Ectodermal cell (in vitro differentiated cells): Measurements from ENCODE around the gene KIF18B.

Experiments
- H3K27ac ChIP-seq: 2 replicates; pipeline ENCODE4 v1.7.0; 2013; ENCODE audit warnings: mild to moderate bottlenecking, low read depth, low read length; ENCODE audit not compliant: insufficient read depth, poor library complexity, severe bottlenecking
- H3K27me3 ChIP-seq: 2 replicates; pipeline ENCODE4 v1.7.0; 2013; ENCODE audit warnings: mild to moderate bottlenecking, low read length; ENCODE audit not compliant: insufficient read depth, control insufficient read depth, poor library complexity, severe bottlenecking
- H3K36me3 ChIP-seq: one replicate; pipeline ENCODE4 v1.7.0; 2013; ENCODE audit warnings: low read length; ENCODE audit not compliant: control insufficient read depth, insufficient read depth
- H3K4me1 ChIP-seq: one replicate; pipeline ENCODE4 v1.7.0; 2013; ENCODE audit warnings: low read length; ENCODE audit not compliant: control insufficient read depth, insufficient read depth
- H3K4me3 ChIP-seq: 2 replicates; pipeline ENCODE4 v1.7.0; 2013; ENCODE audit warnings: low read depth, low read length, control low read depth; ENCODE audit not compliant: insufficient read depth
- H3K9me3 ChIP-seq: 2 replicates; pipeline ENCODE4 v1.7.0; 2013; ENCODE audit warnings: mild to moderate bottlenecking, low read length, moderate library complexity; ENCODE audit not compliant: control insufficient read depth
- WGBS, 2 experiments: methylation state at CpG; one replicate each; pipeline ENCODE4 v1.1.7; 2013; ENCODE audit warnings: missing lambda C conversion rate in 2 of 2; 5-methylcytosine and 5-hydroxymethylcytosine counted together

KIF18B gene

DNA sequence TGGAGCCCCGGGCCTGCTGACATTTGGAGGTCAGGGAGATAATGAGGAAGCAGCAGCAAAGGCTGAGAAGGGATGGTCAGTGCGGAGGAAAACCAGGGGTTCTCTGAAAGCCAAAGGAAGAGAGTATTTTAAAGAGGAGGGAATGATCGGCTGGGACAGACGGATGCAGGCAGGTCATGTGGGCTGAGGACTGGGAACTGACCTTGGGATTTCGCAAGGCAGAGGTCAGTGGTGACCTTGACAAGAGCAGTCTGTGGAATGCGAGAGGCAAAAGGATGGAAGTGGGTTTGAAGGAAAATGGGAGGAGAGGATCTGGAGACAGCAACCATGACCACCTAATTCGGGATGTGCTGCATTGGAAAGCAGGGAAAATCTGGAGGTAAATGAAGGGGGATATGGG is 58.6 kb downstream of the KIF18B start:
- peaks cover 27% of the 10 kb centered on the region for H3K36me3 ChIP-seq
- no peak overlapping the region for H3K27ac ChIP-seq
- no peak overlapping the region for H3K4me3 ChIP-seq
- 92 to 96% methylated on average over 7 of the region's 7 CpGs for WGBS, 2 experiments
- no peaks in the 10 kb centered on the region for H3K27me3 ChIP-seq
- H3K9me3 ChIP-seq = no peaks in the 10 kb centered on the region
- H3K4me1 ChIP-seq = no peaks in the 10 kb centered on the region

DNA sequence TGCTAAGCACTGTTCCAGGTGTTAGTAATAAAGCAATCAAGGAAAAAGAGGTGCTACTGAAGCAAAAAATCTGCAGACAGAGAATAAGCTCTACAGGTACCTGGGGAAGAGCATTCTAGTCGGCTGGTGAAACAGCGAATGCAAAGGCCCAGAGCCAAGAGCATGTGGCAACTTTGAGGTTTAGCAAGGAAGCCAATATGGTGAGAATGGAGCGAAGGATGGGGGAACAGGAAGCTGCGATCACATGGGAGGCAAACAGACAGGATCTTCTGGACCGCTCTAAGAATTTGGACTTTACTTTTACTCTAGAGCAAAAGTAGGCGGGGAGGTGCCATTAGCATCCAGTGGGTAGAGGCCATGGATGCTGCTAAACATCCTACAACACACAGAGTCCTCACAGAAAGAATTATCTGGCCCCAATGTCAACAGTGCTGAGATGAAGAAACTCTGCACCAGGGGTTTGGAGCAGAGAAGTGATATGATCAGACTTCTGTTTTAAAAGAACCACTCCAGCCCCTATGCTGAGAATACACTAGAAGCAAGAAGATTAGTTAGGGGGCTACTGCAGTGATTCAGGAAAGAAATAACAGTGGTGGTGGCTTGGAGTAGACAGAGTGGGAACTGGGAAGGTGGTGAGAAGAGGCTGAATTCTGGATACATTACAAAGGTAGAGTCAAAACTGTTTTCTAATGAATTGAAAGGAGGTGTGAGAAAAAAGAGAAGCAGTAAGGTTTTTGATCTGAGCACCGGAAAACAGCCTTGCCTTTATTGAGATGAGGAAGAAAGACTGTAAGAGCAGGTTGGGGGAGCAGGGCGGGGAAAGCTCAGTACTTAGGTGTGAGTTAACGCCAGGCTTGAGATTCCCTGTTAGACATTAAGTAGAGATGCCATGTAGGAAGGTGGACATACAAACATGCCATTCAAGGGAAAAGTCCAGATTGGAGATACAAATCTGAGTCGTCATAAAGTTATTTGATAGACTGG is 59.3 kb downstream of the KIF18B start:
- Histone ChIP-seq H3K4me3 (no peak overlapping the region), H3K27ac (no peak overlapping the region), H3K4me1 (no peaks in the 10 kb centered on the region), H3K27me3 (no peaks in the 10 kb centered on the region), H3K36me3 (peaks cover 29% of the 10 kb centered on the region), H3K9me3 (no peaks in the 10 kb centered on the region)
- WGBS, 2 experiments = 94 to 96% methylated on average over 10 of the region's 10 CpGs

DNA sequence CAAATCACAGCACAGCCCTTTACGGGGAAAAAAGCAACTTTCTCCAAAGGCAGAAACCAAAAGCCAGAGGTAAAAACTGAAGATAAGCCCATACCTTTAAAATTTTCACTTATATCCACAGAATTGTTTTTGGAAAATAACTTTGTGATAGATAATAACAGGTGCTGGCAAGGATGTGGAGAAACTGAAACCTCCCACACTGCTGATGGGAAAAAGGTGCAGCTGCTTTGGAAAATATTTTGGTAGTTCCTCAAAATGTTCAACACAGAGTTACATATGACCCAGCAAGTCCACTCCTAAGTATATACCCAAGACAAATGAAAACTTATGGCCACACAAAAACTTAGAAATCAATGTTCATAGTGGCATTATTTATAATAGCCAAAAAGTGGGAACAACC is 60.6 kb downstream of the KIF18B start:
- no peaks in the 10 kb centered on the region for H3K4me1 ChIP-seq
- no peak overlapping the region for H3K4me3 ChIP-seq
- H3K27ac ChIP-seq = no peak overlapping the region
- WGBS, 2 experiments = 100% methylated on average over 1 of the region's 1 CpG
- H3K9me3 ChIP-seq = no peaks in the 10 kb centered on the region
- peaks cover 35% of the 10 kb centered on the region for H3K36me3 ChIP-seq
- H3K27me3 ChIP-seq = no peaks in the 10 kb centered on the region

DNA sequence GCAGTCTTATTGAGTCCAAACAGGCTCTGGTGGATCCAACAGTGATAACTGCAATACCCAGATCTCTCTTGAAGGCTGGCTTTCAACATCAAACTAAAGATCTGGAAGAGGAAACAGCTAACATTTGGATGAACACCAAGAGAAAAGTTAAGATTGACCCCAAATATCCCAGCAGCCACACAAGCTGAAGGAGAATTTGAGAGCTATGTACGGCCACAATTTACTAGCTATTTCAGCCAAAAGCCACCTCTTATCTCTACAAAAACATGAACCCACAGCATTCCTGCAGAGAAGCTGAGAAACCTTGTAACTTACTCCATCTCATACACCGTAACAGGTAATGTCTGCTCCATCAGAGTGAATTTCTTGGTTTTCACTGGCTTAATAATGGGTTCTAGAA is 62.6 kb downstream of the KIF18B start:
- Histone ChIP-seq H3K4me3 (no peak overlapping the region), H3K27ac (no peak overlapping the region), H3K36me3 (peaks cover 31% of the 10 kb centered on the region), H3K9me3 (no peaks in the 10 kb centered on the region), H3K4me1 (no peaks in the 10 kb centered on the region), H3K27me3 (no peaks in the 10 kb centered on the region)
- WGBS, 2 experiments = 97 to 98% methylated on average over 2 of the region's 2 CpGs

DNA sequence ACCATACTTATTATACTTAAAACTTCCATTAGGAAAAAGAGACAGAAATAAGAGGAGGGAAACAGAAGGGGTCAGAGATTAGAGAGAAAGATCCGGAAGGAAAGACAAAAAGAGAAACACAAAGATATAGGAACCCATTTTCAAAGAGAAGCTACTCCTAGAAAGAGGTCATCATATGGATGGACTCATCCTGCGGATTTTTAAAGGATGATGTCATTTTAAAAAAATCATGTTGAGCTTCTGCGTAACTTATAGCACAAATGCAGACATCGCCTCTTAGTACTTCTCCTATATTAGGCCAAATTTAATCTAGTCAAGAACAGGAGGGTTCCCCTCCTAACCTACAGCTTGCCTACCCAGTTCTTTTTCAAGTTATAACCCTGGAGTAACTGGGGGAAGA is 66.4 kb downstream of the KIF18B start:
- Histone ChIP-seq H3K36me3 (peaks cover 25% of the 10 kb centered on the region), H3K4me1 (no peaks in the 10 kb centered on the region), H3K27me3 (no peaks in the 10 kb centered on the region), H3K27ac (no peak overlapping the region), H3K9me3 (no peaks in the 10 kb centered on the region), H3K4me3 (no peak overlapping the region)
- 91 to 92% methylated on average over 4 of the region's 4 CpGs for WGBS, 2 experiments

DNA sequence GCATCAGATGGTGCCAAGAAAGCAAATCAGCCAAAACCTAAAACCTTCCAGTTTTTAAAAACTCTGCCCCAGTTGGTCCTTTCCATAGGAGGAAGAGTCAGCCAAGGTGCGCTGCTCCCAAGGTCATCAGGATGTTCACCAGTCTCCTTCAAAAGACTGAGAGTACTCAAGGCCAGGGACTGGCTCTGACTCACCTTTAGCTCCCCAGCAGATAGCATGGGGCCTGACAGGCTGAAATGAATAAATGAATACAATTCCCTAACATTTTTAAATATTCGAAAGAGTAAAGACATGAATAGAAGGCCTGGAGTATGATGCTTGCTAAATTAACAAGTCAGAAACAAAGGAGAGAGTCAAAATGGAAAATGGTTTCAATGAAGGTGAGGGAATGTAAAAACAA is 67.5 kb downstream of the KIF18B start:
- WGBS, 2 experiments = 96 to 98% methylated on average over 2 of the region's 2 CpGs
- Histone ChIP-seq H3K9me3 (no peaks in the 10 kb centered on the region), H3K27me3 (no peaks in the 10 kb centered on the region)

DNA sequence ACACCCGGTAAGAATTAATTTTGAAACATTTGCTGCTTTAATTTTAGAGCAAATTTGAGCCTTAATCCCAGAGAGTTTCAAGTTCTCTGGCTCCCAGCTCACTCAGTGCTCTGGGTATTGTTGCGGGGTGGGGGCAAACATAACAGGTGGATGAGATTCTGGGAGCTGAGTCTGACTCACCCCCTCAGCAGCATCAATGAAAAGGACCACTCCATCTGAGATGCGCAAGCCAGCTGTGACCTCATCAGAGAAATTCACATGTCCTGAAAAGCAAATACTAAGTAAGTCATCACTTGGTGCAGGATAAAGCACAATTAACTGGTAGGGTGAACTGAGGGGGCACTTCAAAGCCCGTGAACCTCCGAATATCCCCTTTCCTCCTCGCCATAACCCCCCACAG is 68.2 kb downstream of the KIF18B start:
- WGBS, 2 experiments = 94% methylated on average over 6 of the region's 6 CpGs
- H3K9me3 ChIP-seq = no peaks in the 10 kb centered on the region
- no peaks in the 10 kb centered on the region for H3K4me1 ChIP-seq
- H3K27me3 ChIP-seq = no peaks in the 10 kb centered on the region
- peaks cover 26% of the 10 kb centered on the region for H3K36me3 ChIP-seq
- no peak overlapping the region for H3K27ac ChIP-seq
- H3K4me3 ChIP-seq = no peak overlapping the region

More for the DNA sequence above, 67.5 kb downstream of the KIF18B start:
- Histone ChIP-seq H3K4me3 (no peak overlapping the region), H3K36me3 (peaks cover 28% of the 10 kb centered on the region), H3K4me1 (no peaks in the 10 kb centered on the region), H3K27ac (no peak overlapping the region)

DNA sequence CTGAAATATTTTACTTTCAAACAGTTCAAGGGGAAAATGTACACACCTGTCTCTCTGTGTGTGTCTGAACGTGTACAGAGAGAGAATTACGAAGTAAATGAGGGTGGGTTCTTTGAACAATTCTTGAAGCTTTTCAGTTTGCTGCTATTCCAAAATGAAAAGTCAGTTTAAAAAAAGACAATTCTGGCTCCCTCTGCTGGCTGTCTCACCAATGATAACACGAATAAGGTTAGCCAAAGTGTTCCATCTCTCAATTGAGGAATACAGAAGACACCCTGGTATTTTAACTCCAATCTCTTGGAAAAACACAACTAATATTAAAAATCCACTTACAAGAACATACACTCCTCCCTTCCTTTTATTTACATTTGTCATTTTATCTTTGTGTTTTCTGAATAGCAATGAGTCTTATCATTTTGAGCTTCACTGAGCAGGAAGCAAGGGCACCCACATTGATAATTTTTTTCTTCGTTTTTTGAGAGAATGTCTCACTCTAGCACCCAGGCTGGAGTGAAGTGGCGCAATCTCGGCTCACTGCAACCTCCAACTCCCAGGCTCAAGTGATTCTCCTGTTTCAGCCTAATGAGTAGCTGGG is 68.8 kb downstream of the KIF18B start:
- no peaks in the 10 kb centered on the region for H3K9me3 ChIP-seq
- H3K36me3 ChIP-seq = peaks cover 23% of the 10 kb centered on the region
- H3K27ac ChIP-seq = no peak overlapping the region
- no peaks in the 10 kb centered on the region for H3K4me1 ChIP-seq
- H3K4me3 ChIP-seq = no peak overlapping the region
- no peaks in the 10 kb centered on the region for H3K27me3 ChIP-seq
- 74 to 76% methylated on average over 6 of the region's 6 CpGs for WGBS, 2 experiments

DNA sequence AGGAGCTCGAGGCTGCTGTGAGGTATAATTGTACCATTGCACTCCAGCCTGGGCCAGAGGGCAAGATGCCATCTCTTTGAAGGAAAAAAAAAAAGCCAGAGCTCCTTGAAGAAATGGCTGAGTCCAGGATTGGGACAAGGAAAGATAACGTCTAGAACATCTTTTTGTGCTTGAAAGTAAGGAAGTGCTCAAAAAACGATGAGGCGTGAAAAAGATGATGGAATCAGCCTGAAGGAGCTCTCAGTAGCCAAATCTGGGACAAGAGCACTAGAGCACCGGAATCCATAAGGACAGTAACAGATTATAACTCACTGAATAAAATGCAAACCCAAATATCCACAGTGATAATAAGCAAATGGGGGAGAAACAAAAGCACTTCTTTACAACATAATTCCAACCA is 70.5 kb downstream of the KIF18B start:
- Histone ChIP-seq H3K4me3 (no peak overlapping the region), H3K27ac (no peak overlapping the region), H3K9me3 (no peaks in the 10 kb centered on the region), H3K27me3 (no peaks in the 10 kb centered on the region), H3K36me3 (peaks cover 13% of the 10 kb centered on the region), H3K4me1 (no peaks in the 10 kb centered on the region)
- 90 to 95% methylated on average over 5 of the region's 5 CpGs for WGBS, 2 experiments

DNA sequence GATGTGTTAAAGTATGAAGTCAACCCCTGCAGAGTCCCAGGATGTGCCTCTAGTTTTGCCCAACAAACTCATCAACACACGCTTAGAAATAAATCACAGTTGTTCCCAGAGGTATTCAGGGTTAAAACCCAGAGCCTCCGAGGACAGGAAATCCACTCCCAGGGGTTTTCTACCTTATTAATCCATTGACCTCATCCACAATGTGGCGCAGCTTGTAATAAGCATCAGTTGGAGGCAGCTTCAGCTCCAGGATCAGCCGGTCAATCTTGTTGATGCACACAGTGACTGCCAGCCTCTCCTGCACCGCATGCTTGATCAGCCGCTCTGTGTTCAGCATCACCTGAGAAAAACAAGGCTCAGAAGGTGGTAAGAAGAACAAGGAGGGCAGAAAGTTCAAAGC is 71.8 kb downstream of the KIF18B start:
- no peaks in the 10 kb centered on the region for H3K9me3 ChIP-seq
- no peaks in the 10 kb centered on the region for H3K27me3 ChIP-seq
- WGBS, 2 experiments = 95 to 98% methylated on average over 6 of the region's 6 CpGs
- no peak overlapping the region for H3K4me3 ChIP-seq
- no peaks in the 10 kb centered on the region for H3K4me1 ChIP-seq
- peaks cover 24% of the 10 kb centered on the region for H3K36me3 ChIP-seq
- no peak overlapping the region for H3K27ac ChIP-seq
